B cell (primary cell): Measurements from ENCODE around the gene PLCB1.

ENCODE experiments used
- EZH2 ChIP-seq: IDR thresholded peaks from 2 replicates; pipeline ENCODE4 v1.6.1; 2012; ENCODE audit warnings: borderline replicate concordance, low read depth, mild to moderate bottlenecking, moderate library complexity, low read length; ENCODE audit not compliant: insufficient read depth, poor library complexity, severe bottlenecking
- TF ChIP-seq, protein P1 (sequence below): fragments of 200-600 bp; IDR thresholded peaks from one replicate; pipeline ENCODE4 v1.8.0; 2022; ENCODE audit warnings: antibody characterized with exemption, mild to moderate bottlenecking

DNA sequence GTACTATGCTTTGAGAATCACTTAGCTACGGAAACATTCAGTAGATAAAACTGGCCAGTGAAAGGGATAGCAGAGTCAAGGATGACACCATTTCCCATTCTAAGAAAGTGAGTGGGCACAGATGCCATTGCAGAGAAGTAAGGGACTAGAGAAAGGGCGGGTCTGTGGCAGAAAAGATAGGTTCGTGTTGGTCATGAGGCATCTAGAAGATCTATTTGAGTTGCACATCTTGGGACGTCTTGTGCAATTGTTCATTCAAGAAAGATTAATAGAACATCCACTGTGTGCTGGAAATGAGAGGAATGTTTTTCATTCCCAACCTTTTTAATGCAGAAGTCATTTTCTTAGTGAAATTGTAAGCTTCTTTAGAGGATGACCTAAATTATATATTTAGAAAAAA, 161.7 kb downstream of the PLCB1 start:
- TF ChIP-seq, protein P1, sequence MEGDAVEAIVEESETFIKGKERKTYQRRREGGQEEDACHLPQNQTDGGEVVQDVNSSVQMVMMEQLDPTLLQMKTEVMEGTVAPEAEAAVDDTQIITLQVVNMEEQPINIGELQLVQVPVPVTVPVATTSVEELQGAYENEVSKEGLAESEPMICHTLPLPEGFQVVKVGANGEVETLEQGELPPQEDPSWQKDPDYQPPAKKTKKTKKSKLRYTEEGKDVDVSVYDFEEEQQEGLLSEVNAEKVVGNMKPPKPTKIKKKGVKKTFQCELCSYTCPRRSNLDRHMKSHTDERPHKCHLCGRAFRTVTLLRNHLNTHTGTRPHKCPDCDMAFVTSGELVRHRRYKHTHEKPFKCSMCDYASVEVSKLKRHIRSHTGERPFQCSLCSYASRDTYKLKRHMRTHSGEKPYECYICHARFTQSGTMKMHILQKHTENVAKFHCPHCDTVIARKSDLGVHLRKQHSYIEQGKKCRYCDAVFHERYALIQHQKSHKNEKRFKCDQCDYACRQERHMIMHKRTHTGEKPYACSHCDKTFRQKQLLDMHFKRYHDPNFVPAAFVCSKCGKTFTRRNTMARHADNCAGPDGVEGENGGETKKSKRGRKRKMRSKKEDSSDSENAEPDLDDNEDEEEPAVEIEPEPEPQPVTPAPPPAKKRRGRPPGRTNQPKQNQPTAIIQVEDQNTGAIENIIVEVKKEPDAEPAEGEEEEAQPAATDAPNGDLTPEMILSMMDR: no peak
- TF ChIP-seq EZH2: no peak
